HCT116 (cell line): Measurements from ENCODE around the gene LCE1C. TPM values are rescaled to one million over a fixed set of nuclear protein-coding genes. Genes with fewer than 3 reads are reported as not detected.

ENCODE experiments used
- ATAC-seq: fragments of 200-7000 bp; cut with Tn5 transposase; 2 replicates; pipeline ENCODE4 v1.9.1; 2020; ENCODE audit warnings: mild to moderate bottlenecking, moderate library complexity
- BruUV-seq: library from RNA; stranded (reverse); fragments of 400-500 nt; replicated peaks from 2 replicates; lab custom pipeline; 2021; lab: Mats Ljungman, UMichigan
- CTCF ChIA-PET: fragments of 300-600 bp; sonication (Branson Sonifier 250); formaldehyde crosslinking; loops from one replicate; lab custom pipeline; 2021; ENCODE audit warnings: antibody characterized with exemption; lab: Charles Lee
- POLR2A ChIA-PET: fragments of 300-600, 350-600 bp; sonication (Branson Sonifier 250); formaldehyde crosslinking; loops from one replicate; lab custom pipeline; 2021; ENCODE audit warnings: antibody characterized with exemption; lab: Charles Lee
- RAD21 ChIA-PET, 2 experiments: fragments of 300-600 bp; sonication (Branson Sonifier 250); formaldehyde crosslinking; loops; one replicate each; lab custom pipeline; 2023; ENCODE audit warnings: low total read pairs in 2 of 2; ENCODE audit not compliant: uncharacterized antibody in 2 of 2, unreplicated experiment in 2 of 2, low non-redundant PET in 1 of 2; lab: Charles Lee
- DNase-seq: peaks from one replicate; pipeline ENCODE4 v3.0.0-alpha.2; 2010; ENCODE audit warnings: low read depth, low spot score
- H2AFZ ChIP-seq: fragments of 200-600 bp; shearing (Covaris generic), sonication (generic); 2 replicates; pipeline ENCODE4 v1.6.1; 2017; ENCODE audit warnings: low read depth, mixed run types, mixed read lengths, antibody characterized with exemption, low read length; ENCODE audit not compliant: poor library complexity, severe bottlenecking
- H3K27ac ChIP-seq: 2 replicates; pipeline ENCODE4 v1.5.1; 2012; ENCODE audit warnings: low read depth, low read length
- H3K27me3 ChIP-seq: fragments of 200-600 bp; sonication (generic); 2 replicates; pipeline ENCODE4 v1.6.1; 2016; ENCODE audit warnings: mixed run types, low read length, mixed read lengths; ENCODE audit not compliant: insufficient read depth
- H3K36me3 ChIP-seq, 2 experiments: fragments of 200-500 bp in 1 of 2; fragments of 200-600 bp in 1 of 2; sonication (Bioruptor generic) in 1 of 2; sonication (generic) in 1 of 2; 2 replicates each; pipeline versions ENCODE4 v1.5.1 to v1.6.1; 2014 to 2016; ENCODE audit warnings: low read length in 2 of 2, inconsistent platforms in 1 of 2, mixed read lengths in 1 of 2, mixed run types in 1 of 2; ENCODE audit not compliant: insufficient read depth in 2 of 2, control insufficient read depth in 1 of 2
- H3K4me1 ChIP-seq, 2 experiments: fragments of 200-600 bp in 1 of 2; sonication (generic) in 1 of 2; 2 replicates each; pipeline versions ENCODE4 v1.5.1 to v1.6.1; 2012 to 2017; ENCODE audit warnings: low read length in 2 of 2, inconsistent platforms in 1 of 2, mild to moderate bottlenecking in 1 of 2, mixed read lengths in 1 of 2, mixed run types in 1 of 2, moderate library complexity in 1 of 2; ENCODE audit not compliant: insufficient read depth in 2 of 2, control insufficient read depth in 1 of 2
- H3K4me2 ChIP-seq: fragments of 200-600 bp; sonication (generic); 2 replicates; pipeline ENCODE4 v1.6.1; 2017; ENCODE audit warnings: mixed run types, low read length, mixed read lengths
- H3K4me3 ChIP-seq, 2 experiments: fragments of 200-600 bp in 1 of 2; sonication (generic) in 1 of 2; replicated peaks in 1 of 2; 2 replicates each; pipeline ENCODE4 v1.5.1; 2011 to 2016; ENCODE audit warnings: low read length in 2 of 2, control low read depth in 1 of 2, low read depth in 1 of 2, mild to moderate bottlenecking in 1 of 2, mixed read lengths in 1 of 2, mixed run types in 1 of 2
- H3K79me2 ChIP-seq: fragments of 200-600 bp; sonication (generic); 2 replicates; pipeline ENCODE4 v1.6.1; 2017; ENCODE audit warnings: mild to moderate bottlenecking, mixed run types, low read length, moderate library complexity, mixed read lengths; ENCODE audit not compliant: insufficient read depth
- H3K9ac ChIP-seq: fragments of 200-600 bp; sonication (generic); 2 replicates; pipeline ENCODE4 v1.6.1; 2016; ENCODE audit warnings: low read length, mixed read lengths
- H3K9me2 ChIP-seq: fragments of 200-600 bp; sonication (generic), shearing (Covaris generic); 2 replicates; pipeline ENCODE4 v1.6.1; 2017; ENCODE audit warnings: mixed run types, mild to moderate bottlenecking, moderate library complexity; ENCODE audit not compliant: insufficient read depth
- H3K9me3 ChIP-seq, 2 experiments: fragments of 200-500 bp in 1 of 2; fragments of 200-600 bp in 1 of 2; sonication (Bioruptor generic) in 1 of 2; sonication (generic) in 1 of 2; 2 replicates each; pipeline ENCODE4 v1.6.1; 2014 to 2017; ENCODE audit warnings: low read length in 2 of 2, mixed read lengths in 2 of 2, inconsistent platforms in 1 of 2, low read depth in 1 of 2, mild to moderate bottlenecking in 1 of 2, mixed run types in 1 of 2, moderate library complexity in 1 of 2; ENCODE audit not compliant: control insufficient read depth in 1 of 2, insufficient read depth in 1 of 2
- H4K20me1 ChIP-seq: fragments of 200-600 bp; sonication (generic), shearing (Covaris generic); 2 replicates; pipeline ENCODE4 v1.6.1; 2017; ENCODE audit warnings: mixed run types, mild to moderate bottlenecking, moderate library complexity; ENCODE audit not compliant: insufficient read depth
- ATF3 ChIP-seq: IDR thresholded peaks from 2 replicates; pipeline ENCODE4 v1.6.1; 2012
- CBX3 ChIP-seq: IDR thresholded peaks from 2 replicates; pipeline ENCODE4 v1.6.1; 2012; ENCODE audit warnings: low read depth
- CEBPB ChIP-seq: IDR thresholded peaks from 2 replicates; pipeline ENCODE4 v1.6.1; 2012; ENCODE audit warnings: low read depth
- EGR1 ChIP-seq: IDR thresholded peaks from 2 replicates; pipeline ENCODE4 v1.6.1; 2012; ENCODE audit warnings: low read depth
- ELF1 ChIP-seq: IDR thresholded peaks from 2 replicates; pipeline ENCODE4 v1.6.1; 2012; ENCODE audit warnings: low read depth, borderline replicate concordance
- EZH2 ChIP-seq: fragments of 200-600 bp; sonication (generic); IDR thresholded peaks from 2 replicates; pipeline ENCODE4 v1.6.1; 2017; ENCODE audit warnings: antibody characterized with exemption, mixed run types
- EZH2phosphoT487 ChIP-seq: fragments of 200-600 bp; IDR thresholded peaks from 2 replicates; pipeline ENCODE4 v1.6.1; 2018; ENCODE audit warnings: antibody characterized with exemption, borderline replicate concordance
- FOSL1 ChIP-seq: IDR thresholded peaks from 2 replicates; pipeline ENCODE4 v1.6.1; 2012; ENCODE audit warnings: low read depth
- JUND ChIP-seq: IDR thresholded peaks from 2 replicates; pipeline ENCODE4 v1.6.1; 2012
- RAD21 ChIP-seq: IDR thresholded peaks from 2 replicates; pipeline ENCODE4 v1.6.1; 2012; ENCODE audit warnings: low read depth, mild to moderate bottlenecking
- REST ChIP-seq: IDR thresholded peaks from 2 replicates; pipeline ENCODE4 v1.6.1; 2012; ENCODE audit warnings: low read depth
- SP1 ChIP-seq: IDR thresholded peaks from 2 replicates; pipeline ENCODE4 v1.6.1; 2012; ENCODE audit warnings: low read depth
- TCF7L2 ChIP-seq: IDR thresholded peaks from 2 replicates; pipeline ENCODE4 v1.7.0; 2011; ENCODE audit warnings: borderline replicate concordance, inconsistent platforms; ENCODE audit not compliant: insufficient read depth, insufficient read length; ENCODE audit errors: extremely low read depth
- YY1 ChIP-seq: IDR thresholded peaks from 2 replicates; pipeline ENCODE4 v1.6.1; 2011; ENCODE audit warnings: low read length, low read depth, moderate library complexity, mild to moderate bottlenecking; ENCODE audit not compliant: insufficient replicate concordance; ENCODE audit errors: extremely low read depth
- ZBTB33 ChIP-seq: IDR thresholded peaks from 2 replicates; pipeline ENCODE4 v1.6.1; 2011; ENCODE audit warnings: mild to moderate bottlenecking, low read length, moderate library complexity; ENCODE audit not compliant: insufficient replicate concordance; ENCODE audit errors: extremely low read depth
- ZNF274 ChIP-seq: fragments of 200-500 bp; sonication (Bioruptor generic); IDR thresholded peaks from 2 replicates; pipeline ENCODE4 v1.6.1; 2014; ENCODE audit warnings: mild to moderate bottlenecking, low read depth, low read length, inconsistent platforms
- intact Hi-C: fragments of 100-400 bp; cut with micrococcal nuclease; formaldehyde crosslinking; loops from 2 replicates; pipeline ENCODE4 v1.10.0; 2022
- total RNA-seq: library from RNA; stranded (reverse); gene quantifications from one replicate; pipeline ENCODE4 v1.2.1, GENCODE V29; 2021; ENCODE audit not compliant: unreplicated experiment

Gene LCE1C
- total RNA-seq, 1 experiment from 2014 or later = not detected

DNA sequence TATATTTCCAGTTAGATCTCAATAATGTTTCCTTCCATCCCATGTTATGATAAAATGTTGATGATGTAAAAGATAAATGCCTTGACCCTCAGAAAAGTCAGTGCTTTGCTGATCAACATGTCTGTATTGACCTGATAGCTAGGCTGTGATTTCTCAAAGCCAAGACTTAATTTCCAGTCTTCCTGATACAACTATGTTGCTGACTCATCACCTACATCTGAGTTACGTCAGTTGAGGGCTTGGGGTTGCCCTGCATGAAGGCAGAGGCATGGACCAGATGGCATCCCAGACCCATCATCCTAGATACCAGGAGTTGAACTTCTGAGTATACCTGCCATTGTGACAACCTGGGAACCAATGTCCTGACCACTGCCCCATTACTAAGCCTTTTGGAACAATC is 5.1 kb downstream of the LCE1C start:
- Histone ChIP-seq H3K27me3 (peaks cover 39% of the 10 kb centered on the region), H3K79me2 (no peaks in the 10 kb centered on the region), H3K9me2 (no peaks in the 10 kb centered on the region), H3K36me3 (no peaks in the 10 kb centered on the region), H3K9me3 (no peaks in the 10 kb centered on the region), H3K27ac (no peak overlapping the region), H3K4me3 (no peak overlapping the region), H4K20me1 (no peaks in the 10 kb centered on the region), H3K4me2 (no peak overlapping the region), H3K9ac (no peak overlapping the region), H2AFZ (no peak overlapping the region), H3K4me1 (no peaks in the 10 kb centered on the region)
- no peak for TF ChIP-seq EGR1
- TF ChIP-seq YY1 = no peak
- no peak for TF ChIP-seq ZNF274
- TF ChIP-seq CBX3 = no peak
- no peak for TF ChIP-seq JUND
- TF ChIP-seq ZBTB33 = no peak
- no peak for TF ChIP-seq ATF3
- no peak for TF ChIP-seq TCF7L2
- TF ChIP-seq RAD21 = no peak
- no peak for TF ChIP-seq FOSL1
- no peak for TF ChIP-seq REST
- no peak for TF ChIP-seq CEBPB
- no peak for TF ChIP-seq ELF1
- TF ChIP-seq SP1 = no peak
- TF ChIP-seq EZH2 = no peak
- no peak for TF ChIP-seq EZH2phosphoT487
- DNase-seq (no peak), ATAC-seq (no peak)
- no TSS peak for BruUV-seq
- CTCF ChIA-PET = interaction anchor here (1.2 kb wide), 1 partner anchor 24 kb away, joined by 3 read pairs; no protein-coding TSS in a partner anchor
- intact Hi-C loops = no loop called here
- POLR2A ChIA-PET = no interaction called here
- RAD21 ChIA-PET = no interaction called here
